ENCODE data around the gene TEAD4.

- TF ChIP-seq CTCF (conservative IDR thresholded peaks at IDR 0.05; ENCODE audit: low read length): no peak
- TF ChIP-seq EZH2phosphoT487 (IDR thresholded peaks at IDR 0.05; ENCODE audit: borderline replicate concordance, low read depth, low read length): no peak
These were observed 46.5 kb downstream of the TEAD4 start for GRCh38 chr12:3005736-3006135.

Measured in OCI-LY7 (cell line).